GM19372 (cell line): ENCODE data around the gene ADAMTS6.

Experiments used
- ATAC-seq: cut with Tn5 transposase; IDR thresholded peaks from one replicate; pipeline ENCODE4 v1.9.1; 2021; ENCODE audit warnings: mild to moderate bottlenecking, low read depth, moderate library complexity; ENCODE audit not compliant: unreplicated experiment

Gene ADAMTS6

DNA sequence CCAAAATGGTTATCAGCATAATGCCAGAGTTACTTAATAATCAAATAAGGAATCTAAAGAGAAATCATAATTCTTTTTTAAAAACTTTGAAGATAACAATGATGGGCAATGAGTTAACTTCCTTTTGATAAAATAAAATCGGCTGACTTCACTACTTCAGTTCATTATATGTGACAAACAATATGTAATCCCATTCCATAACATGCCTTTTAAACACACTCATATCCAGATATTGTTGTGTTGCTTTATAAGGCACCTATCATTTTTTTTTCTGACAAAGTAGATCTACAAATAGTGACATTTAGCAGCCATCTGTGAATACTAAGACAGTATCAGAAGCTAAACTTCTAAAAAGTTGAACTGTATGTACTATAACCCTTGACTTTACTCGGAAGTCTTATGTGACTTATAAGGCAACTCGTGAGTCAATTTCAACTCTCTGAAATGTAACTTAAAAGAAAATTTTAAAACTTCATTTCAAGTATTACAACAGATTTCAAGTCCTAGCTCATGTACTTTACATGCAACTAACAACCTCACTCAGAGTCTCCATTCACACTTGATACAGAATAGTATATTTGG lies 7.5 kb downstream of the ADAMTS6 start:
- ATAC-seq = no peak

DNA sequence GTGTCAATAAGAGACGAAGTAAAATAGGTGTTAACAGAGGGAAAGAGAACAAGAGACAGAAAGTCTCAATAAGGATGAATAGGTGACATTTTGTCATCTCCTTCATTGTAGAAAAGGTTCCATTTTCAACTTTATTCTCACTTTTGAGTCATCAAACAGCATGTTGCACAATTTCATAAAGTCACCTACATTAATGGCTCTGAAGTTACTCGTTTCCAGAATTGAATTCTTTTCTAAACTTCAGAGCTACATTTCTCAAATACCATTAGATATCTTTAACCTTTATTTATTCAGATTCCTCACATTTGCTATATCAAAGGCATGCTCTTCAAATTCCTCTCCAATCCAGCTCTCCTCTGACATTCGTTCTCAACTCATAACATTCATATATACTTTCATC lies 13.1 kb downstream of the ADAMTS6 start:
- ATAC-seq = no peak

DNA sequence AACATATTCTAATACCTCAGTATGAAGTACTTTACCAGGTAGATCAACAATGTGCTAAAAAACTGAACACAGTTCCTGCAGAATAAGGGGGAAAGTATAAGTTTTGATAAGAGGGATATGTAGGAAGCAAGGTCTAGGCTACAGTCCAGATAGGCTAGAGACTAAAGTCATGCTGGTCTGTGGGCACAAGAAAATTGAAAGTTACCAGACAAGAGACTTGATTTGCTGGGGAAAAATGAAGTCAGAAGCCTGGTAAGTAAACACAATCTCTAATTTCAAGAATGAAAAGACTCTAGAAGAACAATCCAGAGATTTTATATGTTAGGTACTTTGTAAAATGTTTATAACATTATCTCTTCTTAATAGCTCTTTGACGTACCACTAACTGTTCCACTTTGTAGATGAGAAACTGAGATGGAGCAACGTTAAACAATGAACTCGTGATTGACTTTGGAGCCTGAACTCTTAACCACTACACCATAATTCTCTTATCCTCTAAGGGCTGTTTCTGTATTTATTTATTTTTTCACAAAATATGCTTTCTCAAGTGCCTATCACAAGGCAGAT lies 19.5 kb downstream of the ADAMTS6 start:
- no peak for ATAC-seq

DNA sequence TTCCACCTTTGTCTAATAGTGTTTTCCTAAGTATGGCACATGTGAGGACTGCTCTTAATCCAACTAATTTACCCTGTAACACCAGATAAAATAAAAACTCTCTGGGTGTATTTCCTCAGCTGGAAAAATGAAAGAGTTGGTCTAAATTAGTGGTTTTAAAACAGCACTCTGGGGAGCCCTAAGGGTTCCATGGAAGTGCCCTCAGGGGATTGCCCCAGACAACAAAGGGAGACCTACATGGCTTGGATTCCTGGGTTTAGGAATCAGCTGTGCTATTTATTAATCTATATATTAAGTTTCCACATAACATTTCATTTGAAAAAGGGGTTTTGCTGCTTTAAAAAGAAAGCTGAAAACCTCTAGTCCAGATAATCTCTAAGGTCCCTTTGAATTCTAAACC lies 20.2 kb downstream of the ADAMTS6 start:
- ATAC-seq = no peak

DNA sequence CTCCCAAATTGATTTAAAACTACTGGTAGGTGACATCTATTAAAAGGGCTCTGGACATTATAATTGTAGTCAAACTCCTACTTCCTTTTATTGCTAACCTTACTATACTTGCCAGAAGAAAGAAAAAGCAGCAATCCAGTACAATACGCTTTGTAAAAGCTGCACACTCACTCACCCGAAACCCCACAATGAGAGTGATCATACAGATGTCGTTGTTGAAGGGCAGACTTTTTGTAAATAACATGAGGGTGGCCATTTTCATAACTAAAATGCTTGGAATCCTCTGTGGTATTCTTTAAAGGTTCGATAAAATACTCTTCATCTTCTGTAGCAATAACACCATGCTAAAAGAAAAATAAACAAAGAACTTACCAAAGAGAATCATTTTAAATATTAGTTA lies 21.7 kb downstream of the ADAMTS6 start:
- no peak for ATAC-seq

DNA sequence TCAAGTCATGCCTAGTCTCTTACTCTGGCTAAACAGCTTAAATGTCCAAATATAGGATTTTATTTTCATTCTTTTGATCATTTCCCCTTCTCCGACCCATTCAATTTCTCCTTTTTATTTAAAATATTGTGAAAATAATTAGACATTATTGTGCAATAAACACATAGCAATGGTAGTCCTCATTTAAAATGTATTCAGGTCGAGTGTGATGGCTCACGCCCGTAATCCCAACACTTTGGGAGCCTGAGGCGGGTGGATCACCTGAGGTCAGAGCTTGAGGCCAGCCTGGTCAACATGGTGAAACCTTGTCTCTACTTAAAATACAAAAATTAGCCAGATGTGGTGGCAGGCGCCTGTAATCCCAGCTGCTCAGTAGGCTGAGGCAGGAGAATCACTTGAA lies 26.7 kb downstream of the ADAMTS6 start:
- no peak for ATAC-seq

DNA sequence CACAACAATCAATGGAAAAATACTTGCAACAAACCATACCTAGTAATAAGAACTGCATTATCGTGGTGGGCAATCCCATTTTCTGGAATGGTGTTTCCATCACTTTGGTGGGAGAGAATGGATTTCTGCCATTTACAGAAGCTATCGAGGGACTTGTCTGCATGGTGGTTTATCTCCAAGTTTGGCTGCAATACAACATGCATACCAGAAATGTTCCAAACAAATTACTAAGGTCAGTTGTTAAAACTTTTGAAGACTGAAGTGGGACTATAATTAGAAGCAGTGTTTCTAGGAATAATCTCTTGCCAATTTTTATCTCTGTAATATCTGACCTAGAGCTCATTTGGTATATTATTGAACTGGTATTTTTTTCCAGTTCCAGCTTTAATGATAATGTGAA lies 30.3 kb downstream of the ADAMTS6 start:
- ATAC-seq = no peak

DNA sequence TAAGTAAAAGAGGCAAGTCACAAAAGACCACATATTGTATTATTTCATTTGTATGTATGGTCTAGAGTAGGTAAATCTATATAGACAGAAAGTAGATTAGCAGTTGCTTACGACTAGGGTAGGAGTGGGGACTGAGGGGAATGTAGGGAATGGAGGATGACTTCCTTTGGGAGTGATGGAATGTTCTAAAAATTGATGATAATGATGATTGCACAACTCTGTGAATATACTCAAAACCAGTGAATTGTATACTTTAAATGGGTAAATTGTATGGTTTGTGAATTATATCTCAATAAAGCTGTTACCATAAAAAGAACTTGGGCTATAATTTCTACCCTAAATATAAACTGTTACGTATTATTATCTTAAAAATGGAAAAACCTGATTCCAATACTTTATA lies 35.0 kb downstream of the ADAMTS6 start:
- ATAC-seq = no peak

DNA sequence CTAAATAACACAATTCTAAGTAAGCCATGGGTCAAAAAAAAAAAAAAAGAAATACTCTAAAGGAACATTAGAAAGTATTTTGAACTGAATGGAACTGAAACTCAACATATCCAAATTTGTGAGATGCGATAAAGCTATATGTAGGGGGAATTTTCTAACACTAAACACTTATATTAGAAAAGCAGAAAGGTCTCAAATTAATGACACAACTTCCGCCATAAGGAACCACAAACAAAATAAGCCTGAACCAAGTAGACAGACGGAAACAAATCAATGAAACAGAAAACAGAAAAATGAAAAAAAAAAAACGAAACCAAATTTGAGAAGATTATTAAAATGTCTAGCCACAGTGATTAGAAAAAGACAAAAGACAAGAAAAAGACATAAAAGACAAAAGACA lies 39.9 kb downstream of the ADAMTS6 start:
- no peak for ATAC-seq

DNA sequence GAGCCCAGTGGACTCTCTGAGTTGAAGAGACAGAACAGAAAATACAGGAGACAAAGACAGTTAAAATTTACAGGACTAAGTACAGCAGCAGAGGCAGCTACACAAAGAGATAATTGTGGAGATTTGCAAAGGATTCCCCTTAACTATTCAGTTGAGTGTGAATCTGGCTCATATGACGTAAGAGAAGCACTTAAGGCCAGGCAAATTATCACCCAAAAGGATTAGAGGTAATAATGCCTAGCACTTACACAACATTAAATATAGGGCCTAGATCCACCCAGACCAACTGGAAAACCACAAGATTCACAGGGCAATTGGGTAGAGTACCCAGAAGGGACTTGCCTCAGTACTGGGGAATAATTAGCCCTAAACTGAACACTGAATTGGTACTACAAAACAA lies 41.3 kb downstream of the ADAMTS6 start:
- ATAC-seq = no peak

DNA sequence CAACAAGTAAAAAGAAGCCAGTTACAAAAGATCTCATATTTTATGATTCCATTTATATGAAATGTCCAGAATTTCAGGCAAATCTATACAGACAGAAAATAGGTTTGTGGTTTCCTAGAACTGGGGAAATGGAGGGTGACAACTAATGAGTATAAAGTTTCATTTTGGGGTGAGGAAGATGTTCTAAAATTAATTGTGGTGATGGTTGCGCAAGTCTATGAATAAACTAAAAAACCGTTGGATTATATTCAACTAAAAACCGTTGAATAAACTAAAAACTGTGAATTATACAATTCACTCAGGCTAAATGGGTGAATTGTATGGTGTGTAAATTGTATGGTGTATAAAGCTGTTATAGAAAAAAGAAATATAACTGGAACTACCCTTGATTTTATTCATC lies 47.6 kb downstream of the ADAMTS6 start:
- ATAC-seq = no peak

DNA sequence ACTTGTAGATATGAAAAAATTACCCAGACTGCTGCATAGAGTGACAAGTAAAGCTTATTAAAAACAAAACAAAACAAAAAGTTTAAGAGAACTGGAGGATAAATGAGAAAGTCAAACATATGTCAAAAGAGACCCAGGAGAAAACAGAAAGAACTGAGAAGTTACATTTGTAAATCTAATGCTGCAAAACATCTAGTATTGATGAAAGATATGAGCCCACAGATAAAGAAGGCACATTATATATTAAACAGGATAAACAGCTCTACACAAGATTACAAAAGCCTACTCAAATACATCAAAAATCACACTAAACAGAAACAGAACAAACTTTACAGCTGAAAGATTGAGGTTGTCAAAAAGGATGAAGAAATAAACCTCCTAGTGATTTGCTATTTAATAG lies 55.1 kb downstream of the ADAMTS6 start:
- ATAC-seq = no peak

DNA sequence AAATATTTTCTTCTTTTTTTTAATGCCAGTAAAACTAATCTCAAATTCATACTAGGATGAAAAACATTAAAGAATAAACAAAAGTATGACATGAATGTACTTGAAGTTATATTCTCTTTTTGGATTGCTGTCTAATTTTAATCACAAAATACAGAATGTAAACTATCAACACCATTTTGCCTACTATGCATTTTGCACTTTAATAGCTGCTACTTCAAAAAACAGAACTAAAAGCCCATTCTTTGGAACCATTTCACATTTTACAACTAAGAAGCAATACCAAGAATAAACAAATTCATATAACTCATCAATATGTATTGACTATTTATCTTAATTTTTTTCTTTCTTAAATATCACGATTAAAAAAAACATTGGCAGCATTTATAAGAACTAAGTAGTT lies 58.1 kb downstream of the ADAMTS6 start:
- no peak for ATAC-seq

DNA sequence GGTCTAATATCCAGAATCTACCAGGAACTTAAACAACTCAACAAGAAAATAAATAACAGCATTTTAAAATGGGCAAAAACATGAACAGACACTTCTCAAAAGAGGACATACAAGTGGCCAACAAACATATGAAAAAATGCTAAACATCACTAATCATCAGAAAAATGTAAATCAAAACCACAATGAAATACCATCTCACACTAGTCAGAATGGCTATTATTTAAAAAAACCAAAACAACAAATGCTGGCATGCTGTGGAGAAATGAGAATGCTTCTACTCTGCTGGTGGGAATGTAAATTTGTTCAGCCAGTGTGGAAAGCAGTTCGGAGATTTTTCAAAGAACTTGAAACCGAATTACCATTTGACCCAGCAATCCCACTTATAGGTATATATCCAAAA lies 63.1 kb downstream of the ADAMTS6 start:
- ATAC-seq = no peak

DNA sequence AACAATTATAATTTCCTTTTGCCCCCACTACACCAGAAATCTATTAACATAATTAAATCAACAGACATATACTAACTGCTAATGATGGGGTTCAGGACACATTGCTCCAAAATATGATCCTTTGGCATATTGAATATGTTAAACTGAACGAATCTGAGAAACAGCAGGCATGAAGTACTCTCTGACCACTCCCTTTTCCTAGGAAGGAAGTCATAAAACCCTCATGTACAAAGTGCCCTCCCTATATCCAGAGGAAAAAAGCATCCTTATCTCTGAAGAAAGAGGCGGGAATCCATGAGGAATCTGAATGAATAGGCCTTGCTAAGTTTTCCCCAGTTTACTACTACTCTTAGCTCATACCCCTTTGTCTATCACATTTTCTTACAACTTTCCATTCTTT lies 67.9 kb downstream of the ADAMTS6 start:
- no peak for ATAC-seq

DNA sequence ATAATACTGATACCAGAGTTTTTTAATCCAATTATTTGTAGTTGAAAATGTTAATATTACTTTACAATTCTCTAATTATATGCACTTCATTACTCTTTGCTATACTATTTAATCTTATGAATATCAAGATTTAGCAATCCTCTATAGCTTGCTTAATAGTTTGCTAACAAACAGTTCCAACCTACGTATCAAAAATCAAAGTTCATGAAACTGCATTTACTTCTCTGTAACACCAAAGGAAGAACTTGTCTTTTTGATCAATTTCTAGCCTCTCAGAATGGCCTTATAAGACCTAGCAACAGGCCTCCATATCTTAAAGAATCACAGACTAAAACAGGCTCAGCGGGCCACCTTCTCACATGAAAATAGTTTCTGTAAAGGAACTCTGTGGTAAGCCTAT lies 68.9 kb downstream of the ADAMTS6 start:
- ATAC-seq = no peak

DNA sequence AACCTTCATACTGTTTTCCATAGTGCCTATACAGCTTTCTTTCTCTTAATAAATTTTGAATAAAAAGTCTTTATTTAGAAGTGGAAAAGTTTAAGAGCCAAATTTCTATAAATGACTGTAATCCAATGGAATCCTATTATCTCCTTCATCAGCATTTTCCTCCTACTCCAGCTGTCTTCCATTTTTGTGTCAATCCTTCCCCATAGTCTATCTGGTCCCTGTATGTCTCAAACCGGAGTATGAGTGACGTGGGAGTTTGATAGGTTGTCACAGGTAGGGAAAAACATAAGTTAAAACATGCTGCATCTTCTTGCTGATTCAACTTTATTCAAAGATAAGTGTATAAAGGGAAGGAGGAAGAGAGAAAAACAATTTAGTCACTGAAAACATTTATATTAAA lies 70.4 kb downstream of the ADAMTS6 start:
- no peak for ATAC-seq

DNA sequence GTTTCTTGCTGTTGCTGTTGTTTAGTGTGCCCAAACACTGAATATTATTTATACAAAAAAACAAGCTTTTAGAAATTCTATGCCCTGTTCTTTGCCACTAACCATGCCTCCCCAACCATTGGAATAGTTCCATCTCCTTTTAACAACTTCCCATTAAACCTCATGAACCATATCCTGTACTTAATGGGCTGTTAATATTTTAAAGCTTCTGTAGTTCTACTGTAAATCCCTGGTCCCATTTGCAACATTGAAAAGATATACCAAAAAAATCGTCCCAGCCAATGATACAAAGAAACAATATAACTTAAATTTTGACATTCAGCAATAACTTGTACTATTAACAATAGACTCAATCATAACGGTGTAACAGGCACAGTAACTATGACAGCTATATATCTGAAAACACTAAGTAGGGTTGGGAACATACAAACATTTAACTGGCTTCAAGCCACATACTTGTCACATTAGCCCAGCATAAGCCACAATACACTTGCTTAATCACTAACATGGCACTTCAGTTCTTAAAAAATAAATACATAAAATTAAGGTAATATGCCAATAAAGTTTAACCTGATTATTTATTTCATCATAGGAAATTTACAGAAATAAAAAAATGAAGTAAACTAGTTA lies 86.1 kb downstream of the ADAMTS6 start:
- ATAC-seq = no peak

DNA sequence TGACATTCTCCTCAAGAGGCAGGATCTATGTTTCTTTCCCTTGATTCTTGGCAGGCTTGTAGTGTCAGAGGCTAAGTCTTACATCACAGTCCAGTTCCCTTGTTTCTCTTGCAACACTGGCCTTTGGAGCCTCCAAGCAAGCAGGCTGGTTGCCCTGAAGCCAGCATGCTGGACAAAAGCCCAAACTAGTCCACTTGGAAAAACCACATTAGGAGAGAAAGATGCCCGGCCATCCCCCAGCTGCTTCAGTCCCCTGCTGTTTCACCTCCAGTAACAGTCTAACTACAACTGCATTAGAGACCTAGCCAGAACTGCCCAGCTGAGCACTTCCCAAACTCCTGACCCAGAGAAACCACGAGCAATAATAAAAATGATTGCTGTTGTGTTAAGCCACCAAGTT lies 87.6 kb downstream of the ADAMTS6 start:
- ATAC-seq = no peak

DNA sequence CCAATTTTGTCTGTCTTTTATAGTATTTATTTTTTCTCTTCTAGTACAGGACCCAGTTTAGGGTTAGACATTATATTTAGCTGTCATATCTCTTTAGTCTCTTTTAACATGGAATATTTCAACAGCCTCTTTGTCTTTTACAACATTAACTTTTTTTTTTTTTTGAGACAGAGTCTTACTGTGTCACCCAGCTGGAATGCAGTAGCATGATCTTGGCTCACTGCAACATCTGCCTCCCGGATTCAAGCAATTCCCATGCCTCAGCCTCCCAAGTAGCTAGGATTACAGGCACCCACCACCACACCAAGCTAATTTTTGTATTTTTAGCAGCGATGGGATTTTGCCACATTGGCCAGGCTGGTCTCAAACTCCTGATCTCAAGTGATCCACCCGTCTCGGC lies 90.1 kb downstream of the ADAMTS6 start:
- ATAC-seq = no peak

DNA sequence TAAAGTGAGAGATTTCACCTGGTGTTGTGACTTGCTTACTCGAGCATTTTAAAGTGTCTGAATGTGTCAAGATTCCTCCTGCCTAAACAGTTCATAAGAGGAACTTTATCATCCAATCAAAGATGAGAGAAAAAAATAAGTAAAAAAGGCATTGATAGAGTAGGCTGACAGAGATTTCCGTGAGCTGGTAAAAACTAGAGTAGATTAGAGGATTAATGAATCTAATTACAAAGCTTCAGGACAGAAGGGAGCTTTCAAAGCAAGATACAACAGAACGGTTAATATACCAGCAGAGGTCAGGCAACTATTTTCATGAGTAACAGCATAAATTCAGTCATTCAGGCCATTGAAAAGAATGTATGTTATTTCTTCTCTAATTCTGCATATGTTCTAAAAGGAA lies 91.5 kb downstream of the ADAMTS6 start:
- no peak for ATAC-seq

DNA sequence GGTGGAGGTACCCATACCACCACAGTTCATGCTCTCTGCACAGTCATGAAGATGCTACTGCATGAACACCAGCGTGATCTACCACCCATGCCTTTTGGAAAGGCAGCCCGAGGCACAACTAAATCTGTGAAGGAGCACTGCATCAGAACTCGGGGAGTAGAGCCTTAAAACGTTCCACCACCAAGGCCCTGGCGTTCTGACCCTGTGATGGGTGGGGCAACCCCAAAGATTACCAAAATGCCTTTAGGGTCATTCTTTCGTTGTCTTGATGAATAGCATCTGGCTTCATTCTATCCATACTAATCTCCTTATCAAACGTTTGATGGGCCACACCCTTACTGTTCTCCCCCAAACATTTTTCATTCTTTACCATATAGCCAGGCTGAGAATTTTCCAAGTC lies 97.9 kb downstream of the ADAMTS6 start:
- no peak for ATAC-seq

DNA sequence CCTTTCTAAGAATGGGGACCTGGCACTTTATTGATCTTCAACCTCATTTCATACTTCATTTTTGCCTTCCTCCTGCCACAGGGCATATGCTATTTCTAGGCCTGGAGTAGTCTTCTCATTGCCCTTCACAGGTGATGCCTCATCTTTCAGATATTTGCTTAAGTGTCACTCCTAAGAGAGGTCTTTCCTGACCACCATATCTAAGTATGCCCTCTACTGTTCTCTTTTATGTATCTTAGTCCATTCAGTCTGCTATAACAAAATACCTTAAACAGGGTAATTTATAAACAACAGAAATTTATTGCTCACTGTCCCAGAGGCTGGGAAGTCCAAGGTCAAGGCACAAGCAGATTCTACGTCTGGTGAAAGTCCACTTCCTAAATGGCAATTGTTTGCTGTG lies 99.1 kb downstream of the ADAMTS6 start:
- ATAC-seq = no peak
